LNCaP clone FGC (cell line): ENCODE measurements around the gene CES4A.
"Not testable (repeated sequence)": the region's sequence is repeated elsewhere in the genome, so short reads cannot be mapped to it uniquely, and the experiment has no call there.

Source experiments
- DNase-seq: peaks from one replicate; pipeline ENCODE4 v3.0.0-alpha.2; 2011; ENCODE audit warnings: low read depth
- H3K4me3 ChIP-seq: 2 replicates; pipeline ENCODE4 v1.5.1; 2011; ENCODE audit warnings: mild to moderate bottlenecking, low read depth, low read length, control low read depth
- CTCF ChIP-seq: IDR thresholded peaks from 2 replicates; pipeline ENCODE4 v1.5.1; 2012; ENCODE audit warnings: mild to moderate bottlenecking; ENCODE audit not compliant: control insufficient read depth, insufficient read depth; ENCODE audit errors: extremely low read depth

CES4A gene

GRCh38 chr16:66988197-66988788 is at the start of gene CES4A:
TSS of gene CES4A (plus strand) at chr16:66988589. CDS start at chr16:66988773, 184 bp downstream.
- no peak within 1 kb of the TSS for H3K4me3 ChIP-seq
- no peak for TF ChIP-seq CTCF
- DNase-seq = no peak

GRCh38 chr16:66939366-66939765 is 49.0 kb upstream of the CES4A start:
- no peak for DNase-seq
- H3K4me3 ChIP-seq = no peak overlapping the region
- no peak for TF ChIP-seq CTCF

GRCh38 chr16:66940236-66940635 is 48.2 kb upstream of the CES4A start:
- no peak for DNase-seq
- no peak overlapping the region for H3K4me3 ChIP-seq
- TF ChIP-seq CTCF = no peak

GRCh38 chr16:66942981-66943380 is 45.4 kb upstream of the CES4A start:
- no peak overlapping the region for H3K4me3 ChIP-seq
- no peak for TF ChIP-seq CTCF
- DNase-seq = no peak

GRCh38 chr16:66943426-66944053 is 44.8 kb upstream of the CES4A start:
- DNase-seq = no peak
- no peak for TF ChIP-seq CTCF
- no peak overlapping the region for H3K4me3 ChIP-seq

GRCh38 chr16:66944054-66944441 is 44.3 kb upstream of the CES4A start:
- H3K4me3 ChIP-seq = no peak overlapping the region
- DNase-seq = no peak
- no peak for TF ChIP-seq CTCF

GRCh38 chr16:66944971-66945370 is 43.4 kb upstream of the CES4A start:
- not testable (repeated sequence) for DNase-seq, H3K4me3 ChIP-seq
